ENCODE measurements around the gene COL4A2. TPM values are rescaled to one million over a fixed set of nuclear protein-coding genes. Genes with fewer than 3 reads are reported as not detected.

Gene COL4A2
- not detected in 2 replicates for total RNA-seq

DNA sequence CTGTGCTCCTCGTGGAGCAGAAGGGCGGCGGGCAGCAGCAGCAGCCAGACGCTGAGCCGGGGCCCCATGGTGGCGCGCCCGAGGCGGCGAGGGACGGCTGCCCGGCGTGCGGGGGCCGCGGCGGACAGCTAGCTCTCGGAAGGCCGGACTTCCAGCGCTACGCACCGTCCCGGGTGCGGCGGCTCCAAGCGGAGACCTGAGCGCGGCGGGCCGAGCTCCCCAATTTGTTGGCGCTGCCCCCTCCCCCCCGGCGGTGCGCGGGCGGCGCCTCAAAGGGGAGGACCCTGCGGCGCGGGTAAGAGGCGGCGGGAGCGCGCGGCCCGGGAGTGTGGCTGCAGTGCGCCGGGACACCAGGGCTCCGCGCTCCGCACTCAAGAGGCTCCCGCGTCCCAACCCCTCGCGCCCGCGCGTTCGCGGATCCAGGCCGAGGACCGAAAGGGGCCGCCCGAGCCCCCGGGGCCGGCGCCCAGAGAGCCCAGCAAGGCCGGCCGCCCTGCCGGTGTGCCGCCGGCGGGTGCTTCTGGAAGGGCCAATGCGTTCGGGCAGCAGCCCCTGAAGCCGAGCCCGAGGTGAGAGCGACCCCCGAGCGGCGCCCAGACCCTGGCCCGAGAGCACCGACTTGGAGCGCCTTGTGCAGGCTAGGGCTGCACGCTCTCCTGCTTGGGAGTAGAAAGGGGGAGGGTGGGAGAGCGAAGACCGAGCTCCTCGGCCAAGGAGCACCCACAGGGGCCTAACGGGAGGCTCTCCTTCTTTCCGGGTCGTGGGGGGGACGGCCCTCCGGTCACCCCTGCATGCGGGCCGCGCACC is at the start of gene COL4A2, which contains the start of gene COL4A1:
Gene COL4A2, plus strand, starts transcription at position 325 of the 807 bp plus-strand sequence. CDS start 620 bp downstream, outside the sequence.
Gene COL4A1, minus strand, starts transcription at position 198 of the 807 bp plus-strand sequence. Its CDS starts 130 bp downstream, at position 68.
- H3K36me3 Mint-ChIP-seq (ENCODE audit: low read depth), result no peaks in the 10 kb centered on the region
- no peak within 1 kb of the TSS for H3K4me3 Mint-ChIP-seq (ENCODE audit: low read depth)
- no peak within 1 kb of the TSS for H3K27ac Mint-ChIP-seq
- peaks cover 2% of the 10 kb centered on the region for H3K4me1 Mint-ChIP-seq (ENCODE audit: low read depth)
- intact Hi-C loops (cut with micrococcal nuclease), result loop anchor here (5.0 kb wide), 1 partner anchor 1750 kb away; no protein-coding TSS in a partner anchor
- H3K27me3 Mint-ChIP-seq (ENCODE audit: low read depth), result peaks cover 69% of the 10 kb centered on the region
- H3K9me3 Mint-ChIP-seq, result no peaks in the 10 kb centered on the region
- no peak for DNase-seq (ENCODE audit: low spot score)

DNA sequence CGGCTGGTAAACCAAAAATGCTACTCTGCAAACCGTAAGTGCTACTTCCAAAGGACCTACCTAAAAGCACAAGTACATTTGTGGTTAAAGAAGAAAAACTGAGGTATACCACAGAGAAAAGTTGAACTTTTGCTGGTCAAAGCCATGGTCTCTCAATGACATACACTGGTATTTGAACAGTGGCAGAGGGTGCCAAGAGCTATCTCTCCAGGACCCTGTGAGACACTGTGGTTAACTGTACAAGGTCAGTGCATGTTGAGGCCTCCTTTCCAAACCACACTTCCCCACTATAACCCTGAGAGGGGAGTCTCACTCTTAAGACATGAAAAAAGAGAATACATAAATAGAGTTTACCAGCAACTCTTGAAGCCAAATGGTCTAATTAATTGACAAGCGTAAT is 49.7 kb upstream of the COL4A2 start:
- H3K27me3 Mint-ChIP-seq (ENCODE audit: low read depth), result peaks cover 12% of the 10 kb centered on the region
- no peaks in the 10 kb centered on the region for H3K9me3 Mint-ChIP-seq
- H3K27ac Mint-ChIP-seq, result no peak overlapping the region
- H3K4me3 Mint-ChIP-seq (ENCODE audit: low read depth), result no peak overlapping the region
- intact Hi-C loops (cut with micrococcal nuclease), result no loop called here
- H3K4me1 Mint-ChIP-seq (ENCODE audit: low read depth), result peaks cover 3% of the 10 kb centered on the region
- DNase-seq (ENCODE audit: low spot score), result no peak
- H3K36me3 Mint-ChIP-seq (ENCODE audit: low read depth), result no peaks in the 10 kb centered on the region

DNA sequence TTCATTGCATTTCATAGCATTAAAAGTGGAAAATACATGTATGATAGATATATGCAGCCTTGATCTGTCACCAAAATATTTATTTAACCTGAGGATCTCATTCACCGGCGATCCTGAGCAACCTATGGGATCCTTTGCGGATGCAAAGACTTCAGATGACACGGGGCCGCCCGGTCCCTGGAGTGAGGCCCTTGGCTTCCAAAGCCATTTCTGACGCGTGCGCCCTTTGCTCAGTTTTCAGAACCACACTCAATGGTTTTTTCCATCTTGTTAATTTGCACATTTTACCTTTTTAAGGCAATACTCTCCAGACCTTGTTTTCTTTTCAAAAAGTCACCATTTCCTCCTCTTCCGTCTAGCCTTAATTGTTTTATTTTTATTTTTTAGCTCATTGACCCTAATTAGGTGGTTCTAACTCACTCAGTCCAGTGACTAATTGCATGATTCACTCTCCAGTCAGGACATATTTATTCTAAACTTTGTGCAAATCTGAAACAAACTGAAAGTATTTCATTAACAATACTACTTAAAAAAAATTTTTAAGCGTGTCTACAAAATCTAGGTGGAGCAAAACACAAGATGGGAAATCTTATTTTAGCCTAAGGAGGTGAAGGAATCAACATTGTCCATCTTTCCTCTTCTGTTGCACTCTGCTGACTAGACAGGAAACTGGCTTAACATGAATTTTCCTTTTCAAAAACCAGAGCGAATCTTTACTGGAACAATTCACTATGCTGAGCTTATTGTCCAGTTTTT is 48.0 kb upstream of the COL4A2 start:
- intact Hi-C loops (cut with micrococcal nuclease), result no loop called here
- Mint-ChIP-seq H3K4me1 (ENCODE audit: low read depth) (peaks cover 3% of the 10 kb centered on the region), H3K36me3 (ENCODE audit: low read depth) (no peaks in the 10 kb centered on the region), H3K9me3 (no peaks in the 10 kb centered on the region), H3K27ac (no peak overlapping the region), H3K27me3 (ENCODE audit: low read depth) (peaks cover 15% of the 10 kb centered on the region), H3K4me3 (ENCODE audit: low read depth) (no peak overlapping the region)
- no peak for DNase-seq (ENCODE audit: low spot score)

DNA sequence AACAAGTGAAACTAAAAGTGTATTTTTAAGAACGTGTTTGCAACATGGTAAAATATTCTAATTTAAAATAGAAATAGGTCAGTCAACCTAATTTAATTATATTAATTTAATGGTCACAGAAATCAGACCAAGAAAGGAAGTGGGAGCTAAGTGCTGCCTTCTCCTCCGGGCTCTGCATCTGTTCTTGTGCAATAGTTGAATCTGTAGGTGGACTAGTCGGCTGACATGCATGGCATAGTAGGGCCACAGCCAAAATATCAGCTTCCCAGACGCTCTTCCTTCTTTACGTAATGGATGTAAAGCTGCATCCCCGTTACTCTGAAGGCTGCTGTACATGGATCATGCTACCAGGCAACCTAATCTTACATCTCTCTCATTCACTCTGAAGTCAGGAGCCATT is 47.4 kb upstream of the COL4A2 start:
- no peaks in the 10 kb centered on the region for H3K36me3 Mint-ChIP-seq (ENCODE audit: low read depth)
- H3K4me1 Mint-ChIP-seq (ENCODE audit: low read depth), result peaks cover 3% of the 10 kb centered on the region
- H3K9me3 Mint-ChIP-seq, result no peaks in the 10 kb centered on the region
- H3K27ac Mint-ChIP-seq, result no peak overlapping the region
- H3K4me3 Mint-ChIP-seq (ENCODE audit: low read depth), result no peak overlapping the region
- H3K27me3 Mint-ChIP-seq (ENCODE audit: low read depth), result peaks cover 15% of the 10 kb centered on the region
- no peak for DNase-seq (ENCODE audit: low spot score)
- intact Hi-C loops (cut with micrococcal nuclease), result no loop called here

DNA sequence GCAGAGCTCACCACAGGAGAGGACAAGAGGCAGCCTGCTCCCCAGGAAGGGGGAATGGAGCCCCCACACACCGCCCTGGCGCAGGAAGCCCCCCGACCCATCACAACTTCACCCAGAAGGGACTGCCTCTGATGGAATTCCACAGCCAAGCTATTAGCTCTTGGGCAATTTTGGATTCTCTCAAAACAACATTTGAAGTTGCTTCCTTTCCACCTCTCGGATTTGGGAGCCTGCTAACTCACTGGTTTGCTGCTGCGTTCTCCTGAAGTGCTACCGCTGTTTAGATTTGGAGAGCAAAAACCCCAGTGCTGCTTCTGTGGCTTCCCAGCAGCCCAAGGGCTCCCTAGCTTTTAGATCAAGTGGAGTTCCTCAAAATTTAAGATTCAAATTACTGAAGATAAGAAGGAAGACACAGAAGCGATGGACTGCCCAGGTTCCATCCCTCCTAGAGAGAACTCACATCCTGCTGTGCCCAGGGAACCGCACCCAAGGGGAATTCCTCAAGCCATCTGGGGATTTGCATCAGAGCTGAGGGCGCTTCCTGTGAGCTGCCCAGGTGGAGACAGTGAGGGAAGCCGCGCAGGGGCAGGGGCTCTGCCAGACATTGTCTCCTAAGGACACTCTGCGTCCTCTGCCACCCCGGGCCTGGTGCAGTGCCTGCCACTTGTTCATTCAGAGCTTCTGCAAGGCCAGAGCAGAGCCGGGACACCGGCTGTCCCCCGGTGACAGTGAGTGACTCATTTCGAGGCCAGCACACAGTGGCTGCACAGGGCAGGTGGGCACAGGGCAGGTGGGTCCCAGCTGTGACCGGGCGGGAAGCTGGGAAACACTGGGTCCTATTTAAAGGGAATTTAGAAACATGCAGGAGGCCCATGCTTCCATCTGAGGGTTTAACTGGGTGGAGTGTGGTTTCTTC is 45.7 kb upstream of the COL4A2 start:
- no peak for DNase-seq (ENCODE audit: low spot score)
- no peaks in the 10 kb centered on the region for H3K4me1 Mint-ChIP-seq (ENCODE audit: low read depth)
- H3K27ac Mint-ChIP-seq, result no peak overlapping the region
- H3K36me3 Mint-ChIP-seq (ENCODE audit: low read depth), result no peaks in the 10 kb centered on the region
- intact Hi-C loops (cut with micrococcal nuclease), result no loop called here
- H3K4me3 Mint-ChIP-seq (ENCODE audit: low read depth), result no peak overlapping the region
- peaks cover 15% of the 10 kb centered on the region for H3K27me3 Mint-ChIP-seq (ENCODE audit: low read depth)
- H3K9me3 Mint-ChIP-seq, result no peaks in the 10 kb centered on the region

DNA sequence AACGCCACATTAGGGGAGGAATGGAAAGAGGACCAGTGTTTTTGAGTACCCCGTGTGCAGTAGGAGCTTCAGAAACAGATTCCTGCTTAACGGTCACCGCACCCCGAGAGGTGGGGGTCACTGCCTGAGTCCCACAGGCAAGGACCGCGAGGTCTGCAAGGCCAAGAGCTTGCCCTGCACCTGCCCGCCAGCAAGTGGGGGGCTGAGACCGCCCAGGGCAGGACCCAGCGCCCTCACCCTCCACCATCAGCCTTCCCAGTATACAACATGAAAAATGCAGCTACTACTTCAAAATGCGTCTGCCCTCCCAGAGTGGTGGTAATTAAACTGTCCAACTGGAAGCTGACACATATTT is 45.0 kb upstream of the COL4A2 start:
- Mint-ChIP-seq H3K27ac (no peak overlapping the region), H3K36me3 (ENCODE audit: low read depth) (no peaks in the 10 kb centered on the region), H3K4me3 (ENCODE audit: low read depth) (no peak overlapping the region), H3K9me3 (no peaks in the 10 kb centered on the region), H3K4me1 (ENCODE audit: low read depth) (no peaks in the 10 kb centered on the region), H3K27me3 (ENCODE audit: low read depth) (peaks cover 17% of the 10 kb centered on the region)
- DNase-seq (ENCODE audit: low spot score), result no peak
- intact Hi-C loops (cut with micrococcal nuclease), result no loop called here

DNA sequence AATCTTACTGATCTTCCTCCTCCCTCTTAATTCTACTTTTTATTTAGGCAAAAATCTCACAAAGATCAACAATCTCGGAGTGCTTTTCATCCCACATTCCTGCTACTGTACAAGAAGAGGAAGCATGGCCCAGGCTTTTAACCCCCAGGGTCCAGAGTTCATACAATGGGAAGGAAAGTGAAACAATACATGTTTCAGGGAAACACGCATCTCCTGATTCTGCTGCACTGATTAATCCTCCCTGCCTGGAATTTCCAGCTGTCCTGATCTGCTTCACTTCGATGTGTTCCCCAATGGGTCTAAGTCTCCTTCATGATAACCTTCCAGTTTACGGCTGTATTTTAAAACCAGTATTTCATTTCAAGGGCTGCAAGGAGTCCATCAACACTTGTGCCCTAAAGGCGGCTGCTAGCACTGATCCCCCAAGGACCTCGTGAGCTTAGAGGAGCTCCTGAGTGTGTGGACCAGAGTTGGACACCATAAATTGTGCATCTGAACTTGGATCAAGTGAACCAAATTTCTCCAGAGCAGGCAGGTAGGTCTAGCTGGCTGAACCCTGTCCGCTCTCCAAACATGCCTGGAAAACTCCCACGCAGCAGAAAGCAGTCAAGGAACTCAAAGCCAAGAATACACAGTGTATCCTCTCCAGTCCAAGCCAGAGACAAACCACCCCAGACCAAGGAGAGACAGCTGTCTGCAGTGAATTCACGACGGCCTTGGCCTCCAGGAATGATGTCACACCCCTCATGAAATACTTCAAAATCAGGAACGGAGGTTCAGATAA is 44.4 kb upstream of the COL4A2 start:
- H3K27ac Mint-ChIP-seq, result no peak overlapping the region
- H3K27me3 Mint-ChIP-seq (ENCODE audit: low read depth), result peaks cover 17% of the 10 kb centered on the region
- no peak for DNase-seq (ENCODE audit: low spot score)
- no peak overlapping the region for H3K4me3 Mint-ChIP-seq (ENCODE audit: low read depth)
- H3K4me1 Mint-ChIP-seq (ENCODE audit: low read depth), result no peaks in the 10 kb centered on the region
- intact Hi-C loops (cut with micrococcal nuclease), result no loop called here
- H3K36me3 Mint-ChIP-seq (ENCODE audit: low read depth), result no peaks in the 10 kb centered on the region
- no peaks in the 10 kb centered on the region for H3K9me3 Mint-ChIP-seq

DNA sequence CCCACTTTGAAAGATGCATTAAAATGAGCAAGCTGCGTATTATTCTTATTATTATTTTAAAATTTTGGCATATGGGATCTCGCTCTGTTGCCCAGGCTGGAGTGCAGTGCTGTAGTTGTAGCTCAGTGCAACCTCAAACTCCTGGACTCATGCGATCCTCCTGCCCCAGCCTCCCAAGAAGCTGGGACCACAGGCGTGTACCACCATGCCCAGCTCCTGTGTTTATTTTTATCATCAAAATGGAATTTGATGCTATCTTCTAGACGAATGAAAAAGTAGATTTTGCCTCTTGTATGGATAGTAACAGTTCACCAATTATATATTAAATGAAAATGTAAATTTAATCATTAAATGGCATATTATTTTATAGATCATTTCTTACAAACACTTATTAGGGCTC is 43.7 kb upstream of the COL4A2 start:
- Mint-ChIP-seq H3K9me3 (no peaks in the 10 kb centered on the region), H3K27ac (no peak overlapping the region), H3K27me3 (ENCODE audit: low read depth) (peaks cover 14% of the 10 kb centered on the region), H3K4me1 (ENCODE audit: low read depth) (no peaks in the 10 kb centered on the region), H3K4me3 (ENCODE audit: low read depth) (no peak overlapping the region), H3K36me3 (ENCODE audit: low read depth) (no peaks in the 10 kb centered on the region)
- intact Hi-C loops (cut with micrococcal nuclease), result no loop called here
- DNase-seq (ENCODE audit: low spot score), result no peak

DNA sequence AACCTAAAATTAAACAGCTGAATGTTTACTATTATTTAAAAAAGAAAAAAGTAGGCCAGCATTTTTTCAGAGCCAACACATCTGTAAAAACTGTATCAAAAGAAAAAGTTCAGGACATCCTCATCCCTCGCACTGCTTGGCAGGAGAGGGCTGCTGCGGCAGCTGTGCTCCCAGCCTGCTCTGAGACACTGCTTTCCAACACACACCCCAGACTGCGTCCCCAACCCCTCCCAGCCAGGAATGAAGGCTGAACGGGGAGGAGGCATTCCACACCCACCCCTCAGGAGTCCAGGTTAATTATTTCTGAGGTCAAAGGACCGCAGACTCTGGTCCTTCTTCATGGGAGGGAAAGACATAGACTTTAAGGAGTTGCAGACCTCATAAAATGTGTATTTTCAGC is 43.2 kb upstream of the COL4A2 start:
- Mint-ChIP-seq H3K27ac (no peak overlapping the region), H3K9me3 (no peaks in the 10 kb centered on the region), H3K36me3 (ENCODE audit: low read depth) (no peaks in the 10 kb centered on the region), H3K4me1 (ENCODE audit: low read depth) (no peaks in the 10 kb centered on the region), H3K27me3 (ENCODE audit: low read depth) (peaks cover 14% of the 10 kb centered on the region), H3K4me3 (ENCODE audit: low read depth) (no peak overlapping the region)
- intact Hi-C loops (cut with micrococcal nuclease), result no loop called here
- no peak for DNase-seq (ENCODE audit: low spot score)

DNA sequence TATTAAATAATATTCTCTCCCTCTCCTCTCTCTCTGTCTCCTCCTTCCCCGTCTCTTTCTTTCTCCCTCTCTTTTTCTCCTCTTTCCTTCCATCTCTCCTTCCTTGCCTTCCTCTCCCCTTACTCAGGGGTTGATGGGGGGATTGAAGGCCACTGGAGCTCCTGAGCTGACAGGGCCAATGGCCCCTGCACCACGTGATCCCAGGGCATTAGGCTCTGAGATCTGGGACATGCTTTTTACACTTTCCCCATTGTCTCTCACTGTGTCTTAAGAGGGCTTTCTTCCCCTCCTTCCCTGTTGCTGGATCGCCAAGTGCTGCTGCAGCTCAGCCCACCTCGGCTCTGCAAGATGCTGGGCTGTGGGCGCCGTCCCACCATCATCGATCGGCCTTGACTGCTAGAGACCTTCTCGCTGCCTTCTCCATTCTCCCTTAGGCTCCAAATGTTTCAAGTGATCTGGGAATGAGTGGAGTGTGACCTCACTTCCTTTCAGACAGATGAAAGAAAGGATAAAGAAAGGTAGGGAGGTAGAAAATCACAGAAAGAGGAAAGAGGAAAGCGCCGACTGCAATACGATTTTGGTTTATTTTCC is 42.3 kb upstream of the COL4A2 start:
- H3K27me3 Mint-ChIP-seq (ENCODE audit: low read depth), result peaks cover 11% of the 10 kb centered on the region
- H3K9me3 Mint-ChIP-seq, result no peaks in the 10 kb centered on the region
- no peak overlapping the region for H3K27ac Mint-ChIP-seq
- no peaks in the 10 kb centered on the region for H3K36me3 Mint-ChIP-seq (ENCODE audit: low read depth)
- H3K4me1 Mint-ChIP-seq (ENCODE audit: low read depth), result no peaks in the 10 kb centered on the region
- DNase-seq (ENCODE audit: low spot score), result no peak
- intact Hi-C loops (cut with micrococcal nuclease), result no loop called here
- no peak overlapping the region for H3K4me3 Mint-ChIP-seq (ENCODE audit: low read depth)

DNA sequence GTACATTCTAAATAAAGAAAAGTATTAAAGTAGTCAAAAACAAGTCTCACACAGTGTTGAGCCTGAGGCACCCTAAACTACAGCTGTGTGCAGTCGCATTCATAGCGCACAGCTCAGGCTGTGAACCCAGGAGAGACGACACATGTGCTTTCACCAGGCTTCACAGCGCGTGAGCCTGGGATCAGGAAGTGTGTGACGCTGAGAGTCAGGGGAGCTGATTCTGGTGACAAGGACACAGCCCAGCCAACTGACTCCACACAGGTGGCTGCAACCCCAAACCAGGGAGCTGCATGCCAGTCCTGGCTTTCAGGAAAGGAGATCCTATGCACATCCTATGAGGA is 41.8 kb upstream of the COL4A2 start:
- intact Hi-C loops (cut with micrococcal nuclease), result no loop called here

More for the DNA sequence above, 41.8 kb upstream of the COL4A2 start:
- no peaks in the 10 kb centered on the region for H3K4me1 Mint-ChIP-seq (ENCODE audit: low read depth)
- no peak for DNase-seq (ENCODE audit: low spot score)
- no peaks in the 10 kb centered on the region for H3K36me3 Mint-ChIP-seq (ENCODE audit: low read depth)
- peaks cover 9% of the 10 kb centered on the region for H3K27me3 Mint-ChIP-seq (ENCODE audit: low read depth)
- no peaks in the 10 kb centered on the region for H3K9me3 Mint-ChIP-seq
- H3K27ac Mint-ChIP-seq, result no peak overlapping the region
- H3K4me3 Mint-ChIP-seq (ENCODE audit: low read depth), result no peak overlapping the region

All from activated T-helper 2 cell treated with anti-CD3 and anti-CD28 coated beads, Interferon-gamma antibody, Interleukin-2, Interleukin-4, amounts not matched to agents 10 μg/mL and 5 μg/mL and 100 μg/mL, durations not matched to agents 14 hours and 24 hours and 36 hours (primary cell).